ENCODE results near the gene CARMIL1.

Gene CARMIL1

DNA sequence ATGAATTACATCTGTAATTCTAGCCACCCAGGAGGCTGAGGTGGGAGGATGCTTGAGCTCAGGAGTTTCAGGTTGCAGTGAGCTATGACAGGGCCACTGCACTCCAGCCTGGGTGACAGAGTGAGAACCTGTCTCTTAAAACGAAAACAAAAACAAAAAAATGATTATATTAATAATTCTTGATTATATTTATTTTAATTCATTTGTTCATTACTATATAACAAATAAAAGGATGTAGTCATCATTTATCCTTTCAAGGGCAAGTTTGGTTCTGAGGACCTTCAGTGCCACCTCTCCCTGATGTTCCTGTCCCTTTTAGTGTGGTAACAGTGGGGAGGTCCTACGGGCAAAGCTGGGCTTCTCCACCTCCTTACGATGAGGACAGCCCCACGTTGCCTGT, 205.7 kb downstream of the CARMIL1 start:
- TF ChIP-seq CTCF (IDR thresholded peaks at IDR 0.05; ENCODE audit: control insufficient read depth, insufficient read depth, low read depth, low read length, missing control alignments) = no peak
- no peak overlapping the region for H3K4me3 ChIP-seq (ENCODE audit: control insufficient read depth, low read depth, low read length)
- no peak for DNase-seq (ENCODE audit: low read depth)

GRCh38 chr6:25485821-25486534, 206.8 kb downstream of the CARMIL1 start:
- H3K4me3 ChIP-seq (ENCODE audit: control insufficient read depth, low read depth, low read length) = no peak overlapping the region
- DNase-seq (ENCODE audit: low read depth) = no peak
- TF ChIP-seq CTCF (IDR thresholded peaks at IDR 0.05; ENCODE audit: control insufficient read depth, insufficient read depth, low read depth, low read length, missing control alignments) = no peak

- no peak for DNase-seq (ENCODE audit: low read depth)
- TF ChIP-seq CTCF (IDR thresholded peaks at IDR 0.05; ENCODE audit: control insufficient read depth, insufficient read depth, low read depth, low read length, missing control alignments) = no peak
- no peak overlapping the region for H3K4me3 ChIP-seq (ENCODE audit: control insufficient read depth, low read depth, low read length)
These were observed 207.4 kb downstream of the CARMIL1 start for GRCh38 chr6:25486550-25486949.

DNA sequence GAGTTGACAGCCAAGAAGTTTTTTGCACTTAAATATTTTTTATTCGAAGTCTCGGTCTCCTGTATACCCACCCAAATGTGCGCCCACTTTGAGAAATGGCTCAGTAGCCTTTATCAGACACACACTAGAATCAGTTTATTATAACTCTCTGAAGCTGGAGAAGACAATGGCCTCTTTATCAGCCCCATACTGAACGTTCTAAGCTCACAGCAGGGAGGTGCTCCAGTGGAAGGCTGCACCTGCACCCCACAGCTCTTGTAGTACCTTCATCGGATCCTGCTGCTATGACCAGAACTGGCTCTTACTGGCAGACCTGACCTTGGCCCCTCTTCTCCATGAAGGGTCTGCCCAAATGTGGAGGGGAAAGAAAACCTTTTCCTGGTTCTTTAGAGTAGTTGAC, 207.8 kb downstream of the CARMIL1 start:
- no peak for DNase-seq (ENCODE audit: low read depth)
- TF ChIP-seq CTCF (IDR thresholded peaks at IDR 0.05; ENCODE audit: control insufficient read depth, insufficient read depth, low read depth, low read length, missing control alignments) = no peak
- no peak overlapping the region for H3K4me3 ChIP-seq (ENCODE audit: control insufficient read depth, low read depth, low read length)

- no peak for TF ChIP-seq CTCF (IDR thresholded peaks at IDR 0.05; ENCODE audit: control insufficient read depth, insufficient read depth, low read depth, low read length, missing control alignments)
- DNase-seq (ENCODE audit: low read depth) = no peak
- H3K4me3 ChIP-seq (ENCODE audit: control insufficient read depth, low read depth, low read length) = no peak overlapping the region
These were observed 209.0 kb downstream of the CARMIL1 start for GRCh38 chr6:25488156-25488555.

DNA sequence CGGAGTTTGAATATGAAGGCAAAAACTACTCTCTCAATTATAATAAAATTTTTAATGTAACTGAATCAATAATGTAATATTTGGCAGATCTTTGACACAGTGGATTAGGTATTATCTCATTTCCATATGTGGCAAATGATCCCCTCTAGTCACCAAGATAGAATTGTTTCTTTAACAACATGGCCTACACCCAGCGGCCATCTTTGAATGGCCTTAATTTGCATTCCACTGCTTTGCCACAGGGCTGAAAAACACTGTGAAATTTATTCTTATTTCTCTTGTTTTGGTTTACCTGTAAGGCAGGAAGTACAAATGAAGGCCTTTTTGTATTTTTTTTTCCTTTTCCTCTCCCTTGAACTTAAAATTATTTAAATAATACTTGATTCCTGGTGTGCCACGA, 210.2 kb downstream of the CARMIL1 start:
- no peak for DNase-seq (ENCODE audit: low read depth)
- no peak overlapping the region for H3K4me3 ChIP-seq (ENCODE audit: control insufficient read depth, low read depth, low read length)

More for the DNA sequence above, 210.2 kb downstream of the CARMIL1 start:
- TF ChIP-seq CTCF (IDR thresholded peaks at IDR 0.05; ENCODE audit: control insufficient read depth, insufficient read depth, low read depth, low read length, missing control alignments) = no peak

All from AG09309 (cell line).